Tibial nerve (tissue), 4 donors: ENCODE measurements around the gene SKI.

Source experiments
- EP300 ChIP-seq, 2 donors: sonication (generic); formaldehyde crosslinking; IDR thresholded peaks; one replicate each; pipeline ENCODE4 v1.6.1; 2017; ENCODE audit warnings: antibody characterized with exemption in 2 of 2, mild to moderate bottlenecking in 1 of 2
- TF ChIP-seq, protein P1 (sequence below), 5 experiments: fragments of 200-600 bp in 3 of 5; fragments of 450-650 bp in 2 of 5; sonication (generic) in 3 of 5; IDR thresholded peaks; one replicate each; pipeline ENCODE4 v1.5.1; 2016 to 2019; ENCODE audit warnings: antibody characterized with exemption in 5 of 5, mild to moderate bottlenecking in 3 of 5, moderate library complexity in 2 of 5

- TF ChIP-seq, protein P1, sequence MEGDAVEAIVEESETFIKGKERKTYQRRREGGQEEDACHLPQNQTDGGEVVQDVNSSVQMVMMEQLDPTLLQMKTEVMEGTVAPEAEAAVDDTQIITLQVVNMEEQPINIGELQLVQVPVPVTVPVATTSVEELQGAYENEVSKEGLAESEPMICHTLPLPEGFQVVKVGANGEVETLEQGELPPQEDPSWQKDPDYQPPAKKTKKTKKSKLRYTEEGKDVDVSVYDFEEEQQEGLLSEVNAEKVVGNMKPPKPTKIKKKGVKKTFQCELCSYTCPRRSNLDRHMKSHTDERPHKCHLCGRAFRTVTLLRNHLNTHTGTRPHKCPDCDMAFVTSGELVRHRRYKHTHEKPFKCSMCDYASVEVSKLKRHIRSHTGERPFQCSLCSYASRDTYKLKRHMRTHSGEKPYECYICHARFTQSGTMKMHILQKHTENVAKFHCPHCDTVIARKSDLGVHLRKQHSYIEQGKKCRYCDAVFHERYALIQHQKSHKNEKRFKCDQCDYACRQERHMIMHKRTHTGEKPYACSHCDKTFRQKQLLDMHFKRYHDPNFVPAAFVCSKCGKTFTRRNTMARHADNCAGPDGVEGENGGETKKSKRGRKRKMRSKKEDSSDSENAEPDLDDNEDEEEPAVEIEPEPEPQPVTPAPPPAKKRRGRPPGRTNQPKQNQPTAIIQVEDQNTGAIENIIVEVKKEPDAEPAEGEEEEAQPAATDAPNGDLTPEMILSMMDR (IDR thresholded peaks at IDR 0.05): no peak
- no peak for TF ChIP-seq EP300 (IDR thresholded peaks at IDR 0.05)
These were observed 119.3 kb downstream of the SKI start for GRCh38 chr1:2347409-2347785.
